ENCODE results near the gene KHDRBS1. TPM values are rescaled to one million over a fixed set of nuclear protein-coding genes. Genes with fewer than 3 reads are reported as not detected.

Gene KHDRBS1
- total and polyA plus RNA-seq, 2 of the 13 experiments (the other 11 are each of a cell fraction or from before 2014, with no cell fraction given), result 25.1 to 39.0 TPM

DNA sequence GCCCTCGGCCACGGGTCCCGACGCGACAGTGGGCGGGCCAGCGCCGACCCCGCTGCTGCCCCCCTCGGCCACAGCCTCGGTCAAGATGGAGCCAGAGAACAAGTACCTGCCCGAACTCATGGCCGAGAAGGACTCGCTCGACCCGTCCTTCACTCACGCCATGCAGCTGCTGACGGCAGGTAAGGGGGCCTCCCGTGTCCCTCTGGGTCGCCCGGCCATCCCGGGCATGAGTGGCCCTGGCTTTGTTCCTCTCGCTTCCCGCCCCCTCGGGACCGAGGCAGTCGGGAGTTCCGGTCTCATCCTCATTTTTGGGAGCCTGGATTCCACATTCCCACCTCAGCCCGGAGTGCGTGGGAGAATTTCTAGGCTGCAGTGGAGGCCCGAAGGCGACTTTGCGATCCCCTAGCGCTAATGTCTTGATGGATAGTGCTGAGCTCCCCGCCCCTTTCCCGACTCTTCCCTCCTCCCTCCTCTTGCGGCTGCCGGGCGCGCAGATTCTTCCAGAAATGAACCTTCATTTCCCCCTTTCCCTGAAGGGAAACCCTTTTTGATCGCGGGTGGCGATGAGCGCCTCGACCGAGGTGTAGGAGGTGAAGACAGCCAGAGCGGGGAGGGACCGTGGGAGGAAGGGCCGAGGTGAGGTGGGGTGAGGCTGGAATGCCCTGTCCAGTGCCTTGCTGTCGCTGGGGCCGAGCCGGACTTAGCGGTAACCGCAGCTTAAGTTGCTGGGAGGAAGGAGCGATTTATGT is 705 bp downstream of the KHDRBS1 start (continued):
- TF ChIP-seq, protein P1, sequence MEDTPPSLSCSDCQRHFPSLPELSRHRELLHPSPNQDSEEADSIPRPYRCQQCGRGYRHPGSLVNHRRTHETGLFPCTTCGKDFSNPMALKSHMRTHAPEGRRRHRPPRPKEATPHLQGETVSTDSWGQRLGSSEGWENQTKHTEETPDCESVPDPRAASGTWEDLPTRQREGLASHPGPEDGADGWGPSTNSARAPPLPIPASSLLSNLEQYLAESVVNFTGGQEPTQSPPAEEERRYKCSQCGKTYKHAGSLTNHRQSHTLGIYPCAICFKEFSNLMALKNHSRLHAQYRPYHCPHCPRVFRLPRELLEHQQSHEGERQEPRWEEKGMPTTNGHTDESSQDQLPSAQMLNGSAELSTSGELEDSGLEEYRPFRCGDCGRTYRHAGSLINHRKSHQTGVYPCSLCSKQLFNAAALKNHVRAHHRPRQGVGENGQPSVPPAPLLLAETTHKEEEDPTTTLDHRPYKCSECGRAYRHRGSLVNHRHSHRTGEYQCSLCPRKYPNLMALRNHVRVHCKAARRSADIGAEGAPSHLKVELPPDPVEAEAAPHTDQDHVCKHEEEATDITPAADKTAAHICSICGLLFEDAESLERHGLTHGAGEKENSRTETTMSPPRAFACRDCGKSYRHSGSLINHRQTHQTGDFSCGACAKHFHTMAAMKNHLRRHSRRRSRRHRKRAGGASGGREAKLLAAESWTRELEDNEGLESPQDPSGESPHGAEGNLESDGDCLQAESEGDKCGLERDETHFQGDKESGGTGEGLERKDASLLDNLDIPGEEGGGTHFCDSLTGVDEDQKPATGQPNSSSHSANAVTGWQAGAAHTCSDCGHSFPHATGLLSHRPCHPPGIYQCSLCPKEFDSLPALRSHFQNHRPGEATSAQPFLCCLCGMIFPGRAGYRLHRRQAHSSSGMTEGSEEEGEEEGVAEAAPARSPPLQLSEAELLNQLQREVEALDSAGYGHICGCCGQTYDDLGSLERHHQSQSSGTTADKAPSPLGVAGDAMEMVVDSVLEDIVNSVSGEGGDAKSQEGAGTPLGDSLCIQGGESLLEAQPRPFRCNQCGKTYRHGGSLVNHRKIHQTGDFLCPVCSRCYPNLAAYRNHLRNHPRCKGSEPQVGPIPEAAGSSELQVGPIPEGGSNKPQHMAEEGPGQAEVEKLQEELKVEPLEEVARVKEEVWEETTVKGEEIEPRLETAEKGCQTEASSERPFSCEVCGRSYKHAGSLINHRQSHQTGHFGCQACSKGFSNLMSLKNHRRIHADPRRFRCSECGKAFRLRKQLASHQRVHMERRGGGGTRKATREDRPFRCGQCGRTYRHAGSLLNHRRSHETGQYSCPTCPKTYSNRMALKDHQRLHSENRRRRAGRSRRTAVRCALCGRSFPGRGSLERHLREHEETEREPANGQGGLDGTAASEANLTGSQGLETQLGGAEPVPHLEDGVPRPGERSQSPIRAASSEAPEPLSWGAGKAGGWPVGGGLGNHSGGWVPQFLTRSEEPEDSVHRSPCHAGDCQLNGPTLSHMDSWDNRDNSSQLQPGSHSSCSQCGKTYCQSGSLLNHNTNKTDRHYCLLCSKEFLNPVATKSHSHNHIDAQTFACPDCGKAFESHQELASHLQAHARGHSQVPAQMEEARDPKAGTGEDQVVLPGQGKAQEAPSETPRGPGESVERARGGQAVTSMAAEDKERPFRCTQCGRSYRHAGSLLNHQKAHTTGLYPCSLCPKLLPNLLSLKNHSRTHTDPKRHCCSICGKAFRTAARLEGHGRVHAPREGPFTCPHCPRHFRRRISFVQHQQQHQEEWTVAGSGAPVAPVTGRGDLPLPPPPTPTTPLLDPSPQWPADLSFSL (CRISPR knock-in tag; IDR thresholded peaks at IDR 0.05), result no peak
- TF ChIP-seq, protein P2, sequence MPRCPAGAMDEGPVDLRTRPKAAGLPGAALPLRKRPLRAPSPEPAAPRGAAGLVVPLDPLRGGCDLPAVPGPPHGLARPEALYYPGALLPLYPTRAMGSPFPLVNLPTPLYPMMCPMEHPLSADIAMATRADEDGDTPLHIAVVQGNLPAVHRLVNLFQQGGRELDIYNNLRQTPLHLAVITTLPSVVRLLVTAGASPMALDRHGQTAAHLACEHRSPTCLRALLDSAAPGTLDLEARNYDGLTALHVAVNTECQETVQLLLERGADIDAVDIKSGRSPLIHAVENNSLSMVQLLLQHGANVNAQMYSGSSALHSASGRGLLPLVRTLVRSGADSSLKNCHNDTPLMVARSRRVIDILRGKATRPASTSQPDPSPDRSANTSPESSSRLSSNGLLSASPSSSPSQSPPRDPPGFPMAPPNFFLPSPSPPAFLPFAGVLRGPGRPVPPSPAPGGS (CRISPR knock-in tag; IDR thresholded peaks at IDR 0.05), result no peak
- TF ChIP-seq GFI1 (CRISPR knock-in tag; IDR thresholded peaks at IDR 0.05; ENCODE audit: borderline replicate concordance), result no peak
- TF ChIP-seq, protein P3, sequence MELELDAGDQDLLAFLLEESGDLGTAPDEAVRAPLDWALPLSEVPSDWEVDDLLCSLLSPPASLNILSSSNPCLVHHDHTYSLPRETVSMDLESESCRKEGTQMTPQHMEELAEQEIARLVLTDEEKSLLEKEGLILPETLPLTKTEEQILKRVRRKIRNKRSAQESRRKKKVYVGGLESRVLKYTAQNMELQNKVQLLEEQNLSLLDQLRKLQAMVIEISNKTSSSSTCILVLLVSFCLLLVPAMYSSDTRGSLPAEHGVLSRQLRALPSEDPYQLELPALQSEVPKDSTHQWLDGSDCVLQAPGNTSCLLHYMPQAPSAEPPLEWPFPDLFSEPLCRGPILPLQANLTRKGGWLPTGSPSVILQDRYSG (CRISPR knock-in tag; IDR thresholded peaks at IDR 0.05), result no peak
- TF ChIP-seq, protein P4, sequence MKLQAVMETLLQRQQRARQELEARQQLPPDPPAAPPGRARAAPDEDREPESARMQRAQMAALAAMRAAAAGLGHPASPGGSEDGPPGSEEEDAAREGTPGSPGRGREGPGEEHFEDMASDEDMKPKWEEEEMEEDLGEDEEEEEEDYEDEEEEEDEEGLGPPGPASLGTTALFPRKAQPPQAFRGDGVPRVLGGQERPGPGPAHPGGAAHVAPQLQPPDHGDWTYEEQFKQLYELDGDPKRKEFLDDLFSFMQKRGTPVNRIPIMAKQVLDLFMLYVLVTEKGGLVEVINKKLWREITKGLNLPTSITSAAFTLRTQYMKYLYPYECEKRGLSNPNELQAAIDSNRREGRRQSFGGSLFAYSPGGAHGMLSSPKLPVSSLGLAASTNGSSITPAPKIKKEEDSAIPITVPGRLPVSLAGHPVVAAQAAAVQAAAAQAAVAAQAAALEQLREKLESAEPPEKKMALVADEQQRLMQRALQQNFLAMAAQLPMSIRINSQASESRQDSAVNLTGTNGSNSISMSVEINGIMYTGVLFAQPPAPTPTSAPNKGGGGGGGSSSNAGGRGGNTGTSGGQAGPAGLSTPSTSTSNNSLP (IDR thresholded peaks at IDR 0.05; ENCODE audit: low read depth, low read length), result no peak
- TF ChIP-seq TCF7L2 (IDR thresholded peaks at IDR 0.05; ENCODE audit: low read depth, low read length), result no peak
- TF ChIP-seq, protein P5, sequence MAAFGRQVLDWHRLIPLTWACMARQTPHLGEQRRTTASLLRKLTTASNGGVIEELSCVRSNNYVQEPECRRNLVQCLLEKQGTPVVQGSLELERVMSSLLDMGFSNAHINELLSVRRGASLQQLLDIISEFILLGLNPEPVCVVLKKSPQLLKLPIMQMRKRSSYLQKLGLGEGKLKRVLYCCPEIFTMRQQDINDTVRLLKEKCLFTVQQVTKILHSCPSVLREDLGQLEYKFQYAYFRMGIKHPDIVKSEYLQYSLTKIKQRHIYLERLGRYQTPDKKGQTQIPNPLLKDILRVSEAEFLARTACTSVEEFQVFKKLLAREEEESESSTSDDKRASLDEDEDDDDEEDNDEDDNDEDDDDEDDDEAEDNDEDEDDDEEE (CRISPR knock-in tag; IDR thresholded peaks at IDR 0.05), result no peak
- peak; percentile 62; the same call in 1 of the 2 replicates for TF ChIP-seq ZNF143 (CRISPR knock-in tag; IDR thresholded peaks at IDR 0.05)
- no peak for TF ChIP-seq ZNF816 (CRISPR knock-in tag; IDR thresholded peaks at IDR 0.05; ENCODE audit: borderline replicate concordance)
- peak; percentile 23; the same call in 1 of the 2 replicates for TF ChIP-seq TBX2 (CRISPR knock-in tag; IDR thresholded peaks at IDR 0.05; ENCODE audit: borderline replicate concordance)
- TF ChIP-seq NRL (CRISPR knock-in tag; IDR thresholded peaks at IDR 0.05; ENCODE audit: borderline replicate concordance), result 0 out of 2 replicates have a peak, but pooled peaks have one; percentile 53
- TF ChIP-seq TAF1 (CRISPR knock-in tag; IDR thresholded peaks at IDR 0.05), result no peak
- no peak for TF ChIP-seq ATAD3A (CRISPR knock-in tag; IDR thresholded peaks at IDR 0.05)
- no peak for TF ChIP-seq ZNF7 (CRISPR knock-in tag; IDR thresholded peaks at IDR 0.05)
